Measurements from ENCODE around the gene TTC21B.
"Not testable (repeated sequence)": the region's sequence is repeated elsewhere in the genome, so short reads cannot be mapped to it uniquely, and the experiment has no call there.

Gene TTC21B

GRCh38 chr2:165868211-165868610 is 85.4 kb downstream of the TTC21B start:
- Histone ChIP-seq H3K4me3 (ENCODE audit: low read length in 2 of 2) (no peak overlapping the region), H3K4me1 (ENCODE audit: control insufficient read depth, insufficient read depth, low read length) (no peaks in the 10 kb centered on the region), H3K36me3 (ENCODE audit: control insufficient read depth in 2 of 2, insufficient read depth in 2 of 2, low read length in 2 of 2) (peaks cover 1 to 4% of the 10 kb centered on the region in 2 donors), H3K27ac (ENCODE audit: low read length) (no peak overlapping the region), H3K27me3 (ENCODE audit: control insufficient read depth in 1 of 2, insufficient read depth in 2 of 2, low read length in 2 of 2) (no peaks in the 10 kb centered on the region), H3K9me3 (ENCODE audit: control insufficient read depth in 2 of 2, low read length in 2 of 2) (no peaks in the 10 kb centered on the region), H3K9ac (ENCODE audit: low read length in 2 of 2) (no peak overlapping the region)

GRCh38 chr2:165864296-165864695 is 89.3 kb downstream of the TTC21B start:
- Histone ChIP-seq H3K27me3 (ENCODE audit: control insufficient read depth in 1 of 2, insufficient read depth in 2 of 2, low read length in 2 of 2) (no peaks in the 10 kb centered on the region), H3K4me1 (ENCODE audit: control insufficient read depth, insufficient read depth, low read length) (no peaks in the 10 kb centered on the region), H3K9ac (ENCODE audit: low read length in 2 of 2) (no peak overlapping the region), H3K9me3 (ENCODE audit: control insufficient read depth in 2 of 2, low read length in 2 of 2) (peaks cover 0 to 6% of the 10 kb centered on the region in 2 donors), H3K36me3 (ENCODE audit: control insufficient read depth in 2 of 2, insufficient read depth in 2 of 2, low read length in 2 of 2) (no peaks in the 10 kb centered on the region), H3K4me3 (ENCODE audit: low read length in 2 of 2) (no peak overlapping the region), H3K27ac (ENCODE audit: low read length) (no peak overlapping the region)

- no peaks in the 10 kb centered on the region for H3K4me1 ChIP-seq (ENCODE audit: control insufficient read depth, insufficient read depth, low read length)
- H3K4me3 ChIP-seq (ENCODE audit: low read length in 2 of 2) = no peak overlapping the region
- H3K36me3 ChIP-seq (ENCODE audit: control insufficient read depth in 2 of 2, insufficient read depth in 2 of 2, low read length in 2 of 2) = no peaks in the 10 kb centered on the region
- H3K27ac ChIP-seq (ENCODE audit: low read length) = no peak overlapping the region
- H3K27me3 ChIP-seq (ENCODE audit: control insufficient read depth in 1 of 2, insufficient read depth in 2 of 2, low read length in 2 of 2) = no peaks in the 10 kb centered on the region
- H3K9ac ChIP-seq (ENCODE audit: low read length in 2 of 2) = no peak overlapping the region
- peaks cover 0 to 6% of the 10 kb centered on the region in 2 donors for H3K9me3 ChIP-seq (ENCODE audit: control insufficient read depth in 2 of 2, low read length in 2 of 2)
Measured at GRCh38 chr2:165863810-165864261, 89.7 kb downstream of the TTC21B start.

GRCh38 chr2:165861083-165861482 is 92.5 kb downstream of the TTC21B start:
- H3K9me3 ChIP-seq (ENCODE audit: control insufficient read depth in 2 of 2, low read length in 2 of 2); H3K9ac ChIP-seq (ENCODE audit: low read length in 2 of 2); H3K27ac ChIP-seq (ENCODE audit: low read length); H3K36me3 ChIP-seq (ENCODE audit: control insufficient read depth in 2 of 2, insufficient read depth in 2 of 2, low read length in 2 of 2); H3K4me3 ChIP-seq (ENCODE audit: low read length in 2 of 2); H3K4me1 ChIP-seq (ENCODE audit: control insufficient read depth, insufficient read depth, low read length); H3K27me3 ChIP-seq (ENCODE audit: control insufficient read depth in 1 of 2, insufficient read depth in 2 of 2, low read length in 2 of 2): not testable (repeated sequence)

GRCh38 chr2:165859723-165860122 is 93.9 kb downstream of the TTC21B start:
- not testable (repeated sequence) for H3K9ac ChIP-seq (ENCODE audit: low read length in 2 of 2); H3K9me3 ChIP-seq (ENCODE audit: control insufficient read depth in 2 of 2, low read length in 2 of 2); H3K4me3 ChIP-seq (ENCODE audit: low read length in 2 of 2); H3K27me3 ChIP-seq (ENCODE audit: control insufficient read depth in 1 of 2, insufficient read depth in 2 of 2, low read length in 2 of 2); H3K27ac ChIP-seq (ENCODE audit: low read length); H3K4me1 ChIP-seq (ENCODE audit: control insufficient read depth, insufficient read depth, low read length); H3K36me3 ChIP-seq (ENCODE audit: control insufficient read depth in 2 of 2, insufficient read depth in 2 of 2, low read length in 2 of 2)

GRCh38 chr2:165857876-165858275 is 95.7 kb downstream of the TTC21B start:
- Histone ChIP-seq H3K9ac (ENCODE audit: low read length in 2 of 2) (no peak overlapping the region), H3K9me3 (ENCODE audit: control insufficient read depth in 2 of 2, low read length in 2 of 2) (peaks cover 0 to 6% of the 10 kb centered on the region in 2 donors), H3K4me3 (ENCODE audit: low read length in 2 of 2) (no peak overlapping the region), H3K36me3 (ENCODE audit: control insufficient read depth in 2 of 2, insufficient read depth in 2 of 2, low read length in 2 of 2) (peaks cover 0 to 4% of the 10 kb centered on the region in 2 donors), H3K27ac (ENCODE audit: low read length) (no peak overlapping the region), H3K4me1 (ENCODE audit: control insufficient read depth, insufficient read depth, low read length) (no peaks in the 10 kb centered on the region), H3K27me3 (ENCODE audit: control insufficient read depth in 1 of 2, insufficient read depth in 2 of 2, low read length in 2 of 2) (no peaks in the 10 kb centered on the region)

- Histone ChIP-seq H3K27ac (ENCODE audit: low read length) (no peak overlapping the region), H3K4me1 (ENCODE audit: control insufficient read depth, insufficient read depth, low read length) (no peaks in the 10 kb centered on the region), H3K9me3 (ENCODE audit: control insufficient read depth in 2 of 2, low read length in 2 of 2) (no peaks in the 10 kb centered on the region), H3K9ac (ENCODE audit: low read length in 2 of 2) (no peak overlapping the region), H3K27me3 (ENCODE audit: control insufficient read depth in 1 of 2, insufficient read depth in 2 of 2, low read length in 2 of 2) (no peaks in the 10 kb centered on the region), H3K36me3 (ENCODE audit: control insufficient read depth in 2 of 2, insufficient read depth in 2 of 2, low read length in 2 of 2) (peaks cover 0 to 4% of the 10 kb centered on the region in 2 donors), H3K4me3 (ENCODE audit: low read length in 2 of 2) (no peak overlapping the region)
Measured at GRCh38 chr2:165852394-165852793, 101.2 kb downstream of the TTC21B start.

GRCh38 chr2:165847001-165847400 is 106.6 kb downstream of the TTC21B start:
- H3K4me1 ChIP-seq (ENCODE audit: control insufficient read depth, insufficient read depth, low read length) = no peaks in the 10 kb centered on the region
- no peaks in the 10 kb centered on the region for H3K9me3 ChIP-seq (ENCODE audit: control insufficient read depth in 2 of 2, low read length in 2 of 2)
- no peak overlapping the region for H3K9ac ChIP-seq (ENCODE audit: low read length in 2 of 2)
- no peaks in the 10 kb centered on the region for H3K27me3 ChIP-seq (ENCODE audit: control insufficient read depth in 1 of 2, insufficient read depth in 2 of 2, low read length in 2 of 2)
- no peak overlapping the region for H3K27ac ChIP-seq (ENCODE audit: low read length)
- no peaks in the 10 kb centered on the region for H3K36me3 ChIP-seq (ENCODE audit: control insufficient read depth in 2 of 2, insufficient read depth in 2 of 2, low read length in 2 of 2)
- H3K4me3 ChIP-seq (ENCODE audit: low read length in 2 of 2) = no peak overlapping the region

- H3K4me1 ChIP-seq (ENCODE audit: control insufficient read depth, insufficient read depth, low read length) = no peaks in the 10 kb centered on the region
- no peaks in the 10 kb centered on the region for H3K27me3 ChIP-seq (ENCODE audit: control insufficient read depth in 1 of 2, insufficient read depth in 2 of 2, low read length in 2 of 2)
- no peak overlapping the region for H3K27ac ChIP-seq (ENCODE audit: low read length)
- H3K36me3 ChIP-seq (ENCODE audit: control insufficient read depth in 2 of 2, insufficient read depth in 2 of 2, low read length in 2 of 2) = no peaks in the 10 kb centered on the region
- H3K4me3 ChIP-seq (ENCODE audit: low read length in 2 of 2) = no peak overlapping the region
- H3K9ac ChIP-seq (ENCODE audit: low read length in 2 of 2) = no peak overlapping the region
- no peaks in the 10 kb centered on the region for H3K9me3 ChIP-seq (ENCODE audit: control insufficient read depth in 2 of 2, low read length in 2 of 2)
Measured at GRCh38 chr2:165846056-165846455, 107.5 kb downstream of the TTC21B start.

- Histone ChIP-seq H3K27ac (ENCODE audit: low read length) (no peak overlapping the region), H3K9me3 (ENCODE audit: control insufficient read depth in 2 of 2, low read length in 2 of 2) (no peaks in the 10 kb centered on the region), H3K4me3 (ENCODE audit: low read length in 2 of 2) (no peak overlapping the region), H3K9ac (ENCODE audit: low read length in 2 of 2) (no peak overlapping the region), H3K27me3 (ENCODE audit: control insufficient read depth in 1 of 2, insufficient read depth in 2 of 2, low read length in 2 of 2) (no peaks in the 10 kb centered on the region), H3K4me1 (ENCODE audit: control insufficient read depth, insufficient read depth, low read length) (no peaks in the 10 kb centered on the region), H3K36me3 (ENCODE audit: control insufficient read depth in 2 of 2, insufficient read depth in 2 of 2, low read length in 2 of 2) (no peaks in the 10 kb centered on the region)
Measured at GRCh38 chr2:165844216-165844615, 109.4 kb downstream of the TTC21B start.

- no peaks in the 10 kb centered on the region for H3K9me3 ChIP-seq (ENCODE audit: control insufficient read depth in 2 of 2, low read length in 2 of 2)
- H3K36me3 ChIP-seq (ENCODE audit: control insufficient read depth in 2 of 2, insufficient read depth in 2 of 2, low read length in 2 of 2) = no peaks in the 10 kb centered on the region
- H3K4me3 ChIP-seq (ENCODE audit: low read length in 2 of 2) = no peak overlapping the region
- H3K27me3 ChIP-seq (ENCODE audit: control insufficient read depth in 1 of 2, insufficient read depth in 2 of 2, low read length in 2 of 2) = no peaks in the 10 kb centered on the region
- no peak overlapping the region for H3K9ac ChIP-seq (ENCODE audit: low read length in 2 of 2)
- H3K4me1 ChIP-seq (ENCODE audit: control insufficient read depth, insufficient read depth, low read length) = no peaks in the 10 kb centered on the region
- no peak overlapping the region for H3K27ac ChIP-seq (ENCODE audit: low read length)
Measured at GRCh38 chr2:165843351-165843750, 110.2 kb downstream of the TTC21B start.

All from stomach smooth muscle (tissue), 2 donors.